ENCODE results near the gene NDUFS3. TPM values are rescaled to one million over a fixed set of nuclear protein-coding genes. Genes with fewer than 3 reads are reported as not detected.

NDUFS3 gene
- total and polyA plus RNA-seq, 10 of the 15 experiments (the other 5 are each of a cell fraction or from before 2014, with no cell fraction given), result 22.3 to 217 (median 125) TPM

DNA sequence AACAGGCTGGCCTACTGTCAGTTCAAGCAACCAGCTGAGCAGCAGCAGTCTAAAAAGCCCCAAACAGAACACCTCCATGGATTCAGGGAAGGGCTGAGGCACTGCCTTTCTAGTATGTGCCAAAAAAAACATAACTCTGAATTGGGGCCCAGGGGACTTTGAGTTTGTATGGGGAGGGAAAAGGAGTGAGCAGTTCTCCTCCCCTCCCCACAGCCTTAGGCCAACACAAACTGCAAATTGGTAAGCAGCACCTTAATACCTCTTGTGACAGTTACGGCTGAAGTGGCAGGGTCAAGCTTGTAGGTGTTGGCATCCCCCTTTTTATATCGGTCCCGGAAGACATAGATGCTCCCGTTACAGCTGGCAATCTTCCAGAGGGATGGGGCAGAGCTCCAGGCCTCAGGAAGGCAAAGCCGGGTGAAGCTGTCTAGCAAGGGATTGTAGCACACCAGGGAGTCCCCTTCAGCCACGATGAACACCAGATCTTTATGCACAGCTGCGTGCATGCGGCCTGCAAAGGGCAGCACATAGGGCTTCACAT is 6.1 kb upstream of the NDUFS3 start:
- peaks cover 12% of the 10 kb centered on the region for H3K79me2 ChIP-seq (ENCODE audit: control insufficient read depth, insufficient read depth, low read length)
- FAIRE-seq, result no peak
- no peak overlapping the region for H3K4me2 ChIP-seq (ENCODE audit: control insufficient read depth, insufficient read depth)
- peaks cover 4% of the 10 kb centered on the region for H3K4me1 ChIP-seq (ENCODE audit: control insufficient read depth, insufficient read depth, low read length)
- no peak overlapping the region for H3K4me3 ChIP-seq
- TF ChIP-seq, protein P1, sequence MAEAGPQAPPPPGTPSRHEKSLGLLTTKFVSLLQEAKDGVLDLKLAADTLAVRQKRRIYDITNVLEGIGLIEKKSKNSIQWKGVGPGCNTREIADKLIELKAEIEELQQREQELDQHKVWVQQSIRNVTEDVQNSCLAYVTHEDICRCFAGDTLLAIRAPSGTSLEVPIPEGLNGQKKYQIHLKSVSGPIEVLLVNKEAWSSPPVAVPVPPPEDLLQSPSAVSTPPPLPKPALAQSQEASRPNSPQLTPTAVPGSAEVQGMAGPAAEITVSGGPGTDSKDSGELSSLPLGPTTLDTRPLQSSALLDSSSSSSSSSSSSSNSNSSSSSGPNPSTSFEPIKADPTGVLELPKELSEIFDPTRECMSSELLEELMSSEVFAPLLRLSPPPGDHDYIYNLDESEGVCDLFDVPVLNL (IDR thresholded peaks at IDR 0.05; ENCODE audit: low read depth, low read length), result no peak
- TF ChIP-seq BMI1 (IDR thresholded peaks at IDR 0.05; ENCODE audit: borderline replicate concordance), result no peak
- TF ChIP-seq, protein P2, sequence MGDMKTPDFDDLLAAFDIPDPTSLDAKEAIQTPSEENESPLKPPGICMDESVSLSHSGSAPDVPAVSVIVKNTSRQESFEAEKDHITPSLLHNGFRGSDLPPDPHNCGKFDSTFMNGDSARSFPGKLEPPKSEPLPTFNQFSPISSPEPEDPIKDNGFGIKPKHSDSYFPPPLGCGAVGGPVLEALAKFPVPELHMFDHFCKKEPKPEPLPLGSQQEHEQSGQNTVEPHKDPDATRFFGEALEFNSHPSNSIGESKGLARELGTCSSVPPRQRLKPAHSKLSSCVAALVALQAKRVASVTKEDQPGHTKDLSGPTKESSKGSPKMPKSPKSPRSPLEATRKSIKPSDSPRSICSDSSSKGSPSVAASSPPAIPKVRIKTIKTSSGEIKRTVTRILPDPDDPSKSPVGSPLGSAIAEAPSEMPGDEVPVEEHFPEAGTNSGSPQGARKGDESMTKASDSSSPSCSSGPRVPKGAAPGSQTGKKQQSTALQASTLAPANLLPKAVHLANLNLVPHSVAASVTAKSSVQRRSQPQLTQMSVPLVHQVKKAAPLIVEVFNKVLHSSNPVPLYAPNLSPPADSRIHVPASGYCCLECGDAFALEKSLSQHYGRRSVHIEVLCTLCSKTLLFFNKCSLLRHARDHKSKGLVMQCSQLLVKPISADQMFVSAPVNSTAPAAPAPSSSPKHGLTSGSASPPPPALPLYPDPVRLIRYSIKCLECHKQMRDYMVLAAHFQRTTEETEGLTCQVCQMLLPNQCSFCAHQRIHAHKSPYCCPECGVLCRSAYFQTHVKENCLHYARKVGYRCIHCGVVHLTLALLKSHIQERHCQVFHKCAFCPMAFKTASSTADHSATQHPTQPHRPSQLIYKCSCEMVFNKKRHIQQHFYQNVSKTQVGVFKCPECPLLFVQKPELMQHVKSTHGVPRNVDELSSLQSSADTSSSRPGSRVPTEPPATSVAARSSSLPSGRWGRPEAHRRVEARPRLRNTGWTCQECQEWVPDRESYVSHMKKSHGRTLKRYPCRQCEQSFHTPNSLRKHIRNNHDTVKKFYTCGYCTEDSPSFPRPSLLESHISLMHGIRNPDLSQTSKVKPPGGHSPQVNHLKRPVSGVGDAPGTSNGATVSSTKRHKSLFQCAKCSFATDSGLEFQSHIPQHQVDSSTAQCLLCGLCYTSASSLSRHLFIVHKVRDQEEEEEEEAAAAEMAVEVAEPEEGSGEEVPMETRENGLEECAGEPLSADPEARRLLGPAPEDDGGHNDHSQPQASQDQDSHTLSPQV (IDR thresholded peaks at IDR 0.05), result no peak
- no peak for TF ChIP-seq CHD1 (IDR thresholded peaks at IDR 0.05; ENCODE audit: low read depth, low read length)
- TF ChIP-seq SPI1 (IDR thresholded peaks at IDR 0.05; ENCODE audit: borderline replicate concordance, insufficient read depth, low read depth, low read length), result no peak
- no peak for TF ChIP-seq JUNB (IDR thresholded peaks at IDR 0.05)
- no peak for TF ChIP-seq BHLHE40 (IDR thresholded peaks at IDR 0.05; ENCODE audit: borderline replicate concordance in 1 of 2, low read depth in 2 of 2, low read length in 1 of 2)
- no peak for TF ChIP-seq NRF1 (conservative IDR thresholded peaks at IDR 0.05; ENCODE audit: low read depth, low read length)
- TF ChIP-seq, protein P3, sequence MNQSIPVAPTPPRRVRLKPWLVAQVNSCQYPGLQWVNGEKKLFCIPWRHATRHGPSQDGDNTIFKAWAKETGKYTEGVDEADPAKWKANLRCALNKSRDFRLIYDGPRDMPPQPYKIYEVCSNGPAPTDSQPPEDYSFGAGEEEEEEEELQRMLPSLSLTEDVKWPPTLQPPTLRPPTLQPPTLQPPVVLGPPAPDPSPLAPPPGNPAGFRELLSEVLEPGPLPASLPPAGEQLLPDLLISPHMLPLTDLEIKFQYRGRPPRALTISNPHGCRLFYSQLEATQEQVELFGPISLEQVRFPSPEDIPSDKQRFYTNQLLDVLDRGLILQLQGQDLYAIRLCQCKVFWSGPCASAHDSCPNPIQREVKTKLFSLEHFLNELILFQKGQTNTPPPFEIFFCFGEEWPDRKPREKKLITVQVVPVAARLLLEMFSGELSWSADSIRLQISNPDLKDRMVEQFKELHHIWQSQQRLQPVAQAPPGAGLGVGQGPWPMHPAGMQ (IDR thresholded peaks at IDR 0.05; ENCODE audit: borderline replicate concordance), result no peak
- no peak for TF ChIP-seq TCF3 (IDR thresholded peaks at IDR 0.05; ENCODE audit: borderline replicate concordance, insufficient read depth, low read depth, low read length)
- TF ChIP-seq ETV6 (conservative IDR thresholded peaks at IDR 0.05 in 1 of 2, IDR thresholded peaks at IDR 0.05 in 1 of 2; ENCODE audit: borderline replicate concordance in 1 of 2, low read depth in 1 of 2), result no peak
- H3K9ac ChIP-seq (ENCODE audit: control insufficient read depth, insufficient read depth, low read length), result no peak overlapping the region
- in situ Hi-C loops (cut with MboI) (no loop called here), intact Hi-C loops (cut with micrococcal nuclease; ENCODE audit: unreplicated experiment) (no loop called here)
- no peaks in the 10 kb centered on the region for H3K9me3 ChIP-seq (replicated peaks; ENCODE audit: control insufficient read depth, insufficient read depth, low read length)
- H3K36me3 ChIP-seq (ENCODE audit: control insufficient read depth in 2 of 2, insufficient read depth in 2 of 2, low read length in 1 of 2), result peaks cover 10 to 42% of the 10 kb centered on the region in 2 experiments
- H2AFZ ChIP-seq (ENCODE audit: control insufficient read depth, low read depth, low read length), result no peak overlapping the region
- CTCF ChIA-PET, result interaction anchor here (0.5 to 1.4 kb wide), 4 partner anchors 19 to 54 kb away, joined by 3 to 5 read pairs (median 3); no protein-coding TSS in a partner anchor
- RAD21 ChIA-PET (ENCODE audit: unreplicated experiment), result no interaction called here
- H3K27me3 ChIP-seq (replicated peaks in 1 of 2; ENCODE audit: control insufficient read depth in 2 of 2, insufficient read depth in 2 of 2, low read length in 1 of 2), result no peaks in the 10 kb centered on the region
- H3K27ac ChIP-seq (ENCODE audit: control insufficient read depth, insufficient read depth), result no peak overlapping the region
- POLR2A ChIA-PET, result interaction anchor here (0.5 kb wide), 1 partner anchor 97 kb away, joined by 3 read pairs; no protein-coding TSS in a partner anchor
- WGBS (ENCODE audit: insufficient coverage, insufficient replicate concordance, low lambda C conversion rate, missing lambda C conversion rate), result 84% methylated on average over 8 of the region's 8 CpGs
- SMC1A ChIA-PET (ENCODE audit: uncharacterized antibody, unreplicated experiment), result interaction anchor here (0.9 kb wide), 1 partner anchor 50 kb away, joined by 4 read pairs; no protein-coding TSS in a partner anchor
- H4K20me1 ChIP-seq (ENCODE audit: control insufficient read depth, insufficient read depth), result 0 out of 2 replicates have a peak, but pooled peaks cover 3% of the 10 kb centered on the region
- BruUV-seq (replicated peaks), result no TSS peak
- no peak for ATAC-seq
- DNase-seq (ENCODE audit: low read depth, low spot score), result no peak
